Measurements from ENCODE around the gene TRAF1. TPM values are rescaled to one million over a fixed set of nuclear protein-coding genes. Genes with fewer than 3 reads are reported as not detected.
A peak's percentile ranks its signal among the peaks of the same experiment; 100 is the strongest.

The TRAF1 gene
- total RNA-seq, 1 donor from 2014 or later, result 16.7 TPM

DNA sequence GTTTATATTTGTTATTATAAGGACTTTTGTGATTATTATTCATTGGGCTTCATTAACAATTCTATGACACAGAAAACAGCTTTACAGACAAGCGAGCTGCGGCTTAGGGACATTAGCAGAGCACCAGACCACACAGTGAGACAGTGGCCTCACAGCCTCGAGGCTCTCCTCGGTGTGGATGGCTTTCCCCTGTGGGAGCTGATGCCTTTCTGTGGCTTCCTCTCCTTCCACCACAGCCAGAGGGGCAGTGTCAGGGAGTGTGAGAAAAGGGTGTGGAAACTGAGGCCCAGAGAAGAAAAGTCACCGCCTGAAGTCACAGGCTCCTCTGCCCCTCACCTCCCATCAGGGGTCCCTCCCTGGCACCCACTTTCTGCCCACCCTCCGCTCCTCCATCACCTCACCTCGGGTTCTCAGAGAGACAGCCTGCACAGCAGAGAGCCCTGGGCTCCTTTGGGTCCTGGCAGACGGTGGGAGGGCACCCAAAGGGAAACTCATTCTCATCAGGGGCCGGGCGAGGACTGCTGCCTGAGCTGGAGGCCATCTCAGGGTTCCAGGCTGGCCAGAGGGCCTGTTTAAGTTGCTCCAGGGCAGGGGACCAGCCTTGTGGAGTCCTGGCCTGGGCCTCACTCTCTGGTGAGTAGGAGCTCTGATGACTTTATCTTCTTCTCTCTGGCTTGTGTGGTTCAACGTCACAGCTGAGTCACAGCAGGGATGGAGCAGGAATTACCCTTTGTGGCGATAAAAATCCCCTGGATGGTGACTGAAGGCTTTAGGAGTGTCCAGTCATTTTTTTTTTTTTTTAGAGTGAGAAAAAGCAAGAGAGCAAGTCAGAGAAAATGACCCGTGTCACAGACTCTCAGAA is 830 bp downstream of the TRAF1 start:
- H3K36me3 ChIP-seq, result no peaks in the 10 kb centered on the region
- peak; percentile 74 to 93 for DNase-seq (ENCODE audit: low spot score in 2 of 2)
- peak overlapping the region; percentile 16 to 56 for H3K4me3 ChIP-seq
- H3K4me1 ChIP-seq, result peaks cover 23 to 73% of the 10 kb centered on the region in 2 donors
- TF ChIP-seq, protein P1, sequence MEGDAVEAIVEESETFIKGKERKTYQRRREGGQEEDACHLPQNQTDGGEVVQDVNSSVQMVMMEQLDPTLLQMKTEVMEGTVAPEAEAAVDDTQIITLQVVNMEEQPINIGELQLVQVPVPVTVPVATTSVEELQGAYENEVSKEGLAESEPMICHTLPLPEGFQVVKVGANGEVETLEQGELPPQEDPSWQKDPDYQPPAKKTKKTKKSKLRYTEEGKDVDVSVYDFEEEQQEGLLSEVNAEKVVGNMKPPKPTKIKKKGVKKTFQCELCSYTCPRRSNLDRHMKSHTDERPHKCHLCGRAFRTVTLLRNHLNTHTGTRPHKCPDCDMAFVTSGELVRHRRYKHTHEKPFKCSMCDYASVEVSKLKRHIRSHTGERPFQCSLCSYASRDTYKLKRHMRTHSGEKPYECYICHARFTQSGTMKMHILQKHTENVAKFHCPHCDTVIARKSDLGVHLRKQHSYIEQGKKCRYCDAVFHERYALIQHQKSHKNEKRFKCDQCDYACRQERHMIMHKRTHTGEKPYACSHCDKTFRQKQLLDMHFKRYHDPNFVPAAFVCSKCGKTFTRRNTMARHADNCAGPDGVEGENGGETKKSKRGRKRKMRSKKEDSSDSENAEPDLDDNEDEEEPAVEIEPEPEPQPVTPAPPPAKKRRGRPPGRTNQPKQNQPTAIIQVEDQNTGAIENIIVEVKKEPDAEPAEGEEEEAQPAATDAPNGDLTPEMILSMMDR (IDR thresholded peaks at IDR 0.05), result no peak
- intact Hi-C loops (cut with DNase I), result no loop called here
- no peaks in the 10 kb centered on the region for H3K27me3 ChIP-seq
- no peaks in the 10 kb centered on the region for H3K9me3 ChIP-seq
- peak overlapping the region; percentile 97 to 98 for H3K27ac ChIP-seq

GRCh38 chr9:120924698-120925534 is 1.7 kb downstream of the TRAF1 start:
- DNase-seq (ENCODE audit: low spot score in 2 of 2), result no peak
- Histone ChIP-seq H3K9me3 (no peaks in the 10 kb centered on the region), H3K4me3 (peak overlapping the region in 1 of 2 donors; percentile 56), H3K36me3 (no peaks in the 10 kb centered on the region), H3K4me1 (peaks cover 18 to 73% of the 10 kb centered on the region in 2 donors), H3K27ac (peak overlapping the region; percentile 97 to 98), H3K27me3 (no peaks in the 10 kb centered on the region)
- intact Hi-C loops (cut with DNase I), result no loop called here
- TF ChIP-seq, protein P1 (IDR thresholded peaks at IDR 0.05), result no peak

- Histone ChIP-seq H3K27me3 (no peaks in the 10 kb centered on the region), H3K4me1 (peaks cover 24 to 74% of the 10 kb centered on the region in 2 donors), H3K4me3 (peak overlapping the region in 1 of 2 donors; percentile 39), H3K36me3 (no peaks in the 10 kb centered on the region), H3K9me3 (no peaks in the 10 kb centered on the region), H3K27ac (peak overlapping the region; percentile 97 to 98)
- no peak for DNase-seq (ENCODE audit: low spot score in 2 of 2)
- TF ChIP-seq, protein P1 (IDR thresholded peaks at IDR 0.05), result no peak
- intact Hi-C loops (cut with DNase I), result no loop called here
Observed at GRCh38 chr9:120923620-120924328, 2.8 kb downstream of the TRAF1 start.

GRCh38 chr9:120922404-120923195 is 4.0 kb downstream of the TRAF1 start:
- Histone ChIP-seq H3K36me3 (no peaks in the 10 kb centered on the region), H3K4me1 (peaks cover 27 to 72% of the 10 kb centered on the region in 2 donors), H3K27ac (peak overlapping the region; percentile 97 to 98), H3K27me3 (no peaks in the 10 kb centered on the region), H3K9me3 (no peaks in the 10 kb centered on the region), H3K4me3 (no peak overlapping the region)
- no peak for DNase-seq (ENCODE audit: low spot score in 2 of 2)
- TF ChIP-seq, protein P1 (IDR thresholded peaks at IDR 0.05), result no peak
- intact Hi-C loops (cut with DNase I), result no loop called here

All from ascending aorta (tissue), 2 donors.